GM23338 (cell line): ENCODE data around the gene TSHZ2. TPM values are rescaled to one million over a fixed set of nuclear protein-coding genes. Genes with fewer than 3 reads are reported as not detected.
A peak's percentile ranks its signal among the peaks of the same experiment; 100 is the strongest.

ENCODE experiments used
- ATAC-seq: fragments of 200-7000 bp; cut with Tn5 transposase; 3 replicates; pipeline ENCODE4 v1.9.1; 2020
- DNase-seq: peaks from one replicate; pipeline ENCODE4 v3.0.0-alpha.2; 2015; ENCODE audit warnings: low spot score
- H2AFZ ChIP-seq: fragments of 200-600 bp; sonication (generic); 2 replicates; pipeline ENCODE4 v1.8.0; 2016; ENCODE audit warnings: antibody characterized with exemption, mild to moderate bottlenecking, moderate library complexity
- H3F3A ChIP-seq: fragments of 200-600 bp; sonication (generic); replicated peaks from 2 replicates; pipeline ENCODE4 v1.8.0; 2017; ENCODE audit warnings: antibody characterized with exemption, mixed run types, low read depth
- H3K27ac ChIP-seq: fragments of 200-600 bp; sonication (generic); 2 replicates; pipeline ENCODE4 v1.6.1; 2016; ENCODE audit warnings: low read depth
- H3K27me3 ChIP-seq: fragments of 200-600 bp; sonication (generic); 2 replicates; pipeline ENCODE4 v1.8.0; 2016; ENCODE audit warnings: mild to moderate bottlenecking, mixed run types, moderate library complexity; ENCODE audit not compliant: insufficient read depth
- H3K36me3 ChIP-seq: fragments of 200-600 bp; sonication (generic); 2 replicates; pipeline ENCODE4 v1.8.0; 2016; ENCODE audit warnings: mild to moderate bottlenecking; ENCODE audit not compliant: insufficient read depth
- H3K4me1 ChIP-seq: fragments of 200-600 bp; sonication (generic); 2 replicates; pipeline ENCODE4 v1.8.0; 2016; ENCODE audit warnings: mild to moderate bottlenecking, moderate library complexity; ENCODE audit not compliant: insufficient read depth
- H3K4me2 ChIP-seq: fragments of 200-600 bp; sonication (generic); 2 replicates; pipeline ENCODE4 v1.7.1; 2017; ENCODE audit warnings: mixed run types
- H3K4me3 ChIP-seq: fragments of 200-600 bp; sonication (generic); 2 replicates; pipeline ENCODE4 v1.6.1; 2016; ENCODE audit warnings: mixed run types
- H3K79me2 ChIP-seq: fragments of 200-600 bp; sonication (generic); replicated peaks from 2 replicates; pipeline ENCODE4 v1.8.0; 2017; ENCODE audit warnings: mild to moderate bottlenecking; ENCODE audit not compliant: insufficient read depth
- H3K9me2 ChIP-seq: fragments of 200-600 bp; sonication (generic); 2 replicates; pipeline ENCODE4 v1.8.0; 2017; ENCODE audit not compliant: insufficient read depth
- H4K20me1 ChIP-seq: fragments of 200-600 bp; sonication (generic); replicated peaks from 2 replicates; pipeline ENCODE4 v1.8.0; 2017; ENCODE audit warnings: mild to moderate bottlenecking; ENCODE audit not compliant: insufficient read depth
- H3K27ac Mint-ChIP-seq: 2 replicates; pipeline ENCODE4 v1.8.0; 2020; ENCODE audit warnings: inconsistent platforms, mild to moderate bottlenecking, moderate library complexity, mixed read lengths
- H3K27me3 Mint-ChIP-seq: 3 replicates; pipeline ENCODE4 v1.8.0; 2022; ENCODE audit warnings: low read depth, mild to moderate bottlenecking, moderate library complexity, mixed read lengths, inconsistent platforms; ENCODE audit not compliant: insufficient read depth, poor library complexity
- H3K36me3 Mint-ChIP-seq: 3 replicates; pipeline ENCODE4 v1.8.0; 2021; ENCODE audit warnings: low read depth, mild to moderate bottlenecking, inconsistent platforms, moderate library complexity, mixed read lengths
- H3K4me1 Mint-ChIP-seq: 3 replicates; pipeline ENCODE4 v1.8.0; 2020; ENCODE audit warnings: mild to moderate bottlenecking, inconsistent platforms, mixed read lengths
- H3K4me3 Mint-ChIP-seq: 3 replicates; pipeline ENCODE4 v1.8.0; 2021; ENCODE audit warnings: moderate library complexity, mild to moderate bottlenecking, inconsistent platforms, mixed read lengths
- H3K9me3 Mint-ChIP-seq: 3 replicates; pipeline ENCODE4 v1.8.0; 2020; ENCODE audit warnings: moderate library complexity, mild to moderate bottlenecking, inconsistent platforms, mixed read lengths
- CTCF ChIP-seq, 2 experiments: fragments of 200-600 bp in 1 of 2; sonication (generic) in 1 of 2; conservative IDR thresholded peaks; 2 replicates each; pipeline versions ENCODE4 v1.5.1 to v1.6.1; 2016 to 2017; ENCODE audit warnings: antibody characterized with exemption in 2 of 2, low read depth in 2 of 2, mild to moderate bottlenecking in 2 of 2, moderate library complexity in 1 of 2
- EZH2 ChIP-seq: fragments of 200-600 bp; sonication (generic); IDR thresholded peaks from one replicate; pipeline ENCODE4 v1.8.0; 2017; ENCODE audit warnings: antibody characterized with exemption, mild to moderate bottlenecking, low read depth; ENCODE audit not compliant: unreplicated experiment
- EZH2phosphoT487 ChIP-seq: fragments of 200-600 bp; sonication (generic); IDR thresholded peaks from one replicate; pipeline ENCODE4 v1.8.1; 2018; ENCODE audit warnings: antibody characterized with exemption; ENCODE audit not compliant: unreplicated experiment
- NANOG ChIP-seq: IDR thresholded peaks from 2 replicates; pipeline ENCODE4 v1.6.1; 2016; ENCODE audit warnings: antibody characterized with exemption, borderline replicate concordance
- REST ChIP-seq: IDR thresholded peaks from one replicate; pipeline ENCODE4 v1.6.1; 2018; ENCODE audit warnings: antibody characterized with exemption; ENCODE audit not compliant: unreplicated experiment
- STAT1 ChIP-seq: IDR thresholded peaks from one replicate; pipeline ENCODE4 v1.6.1; 2016; ENCODE audit warnings: antibody characterized with exemption; ENCODE audit not compliant: unreplicated experiment
- ZNF114 ChIP-seq: fragments of 250-450 bp; sonication (Bioruptor Pico); IDR thresholded peaks from 2 replicates; pipeline ENCODE4 v1.5.0; 2020; ENCODE audit warnings: mild to moderate bottlenecking, moderate library complexity
- polyA plus RNA-seq: library from polyadenylated mRNA; unstranded; fragments of >200 nt; fragmentation: Nextera tagmentation; extraction: Ambion mirVana; gene quantifications from 2 replicates; pipeline ENCODE4 v1.2.1, GENCODE V29; 2016
- total RNA-seq: library from RNA; depleted of rRNA; stranded (reverse); fragments of >200 nt; shearing (Covaris generic); gene quantifications from 2 replicates; pipeline ENCODE4 v1.2.3, GENCODE V29; 2014

Gene TSHZ2
- total and polyA plus RNA-seq, 2 experiments from 2014 or later, result 0.49 to 1.3 TPM

- TF ChIP-seq CTCF (conservative IDR thresholded peaks at IDR 0.05; ENCODE audit: low read depth in 2 of 2), result no peak
- TF ChIP-seq EZH2, result no peak
- no peak for TF ChIP-seq STAT1
- no peak for TF ChIP-seq ZNF114
- no peak for TF ChIP-seq REST
- no peak for TF ChIP-seq NANOG
Measured at GRCh38 chr20:53187392-53188068, 215.4 kb downstream of the TSHZ2 start (continued).

GRCh38 chr20:53190225-53190624 lies 218.1 kb downstream of the TSHZ2 start:
- H3K27me3 ChIP-seq, result no peaks in the 10 kb centered on the region
- no peaks in the 10 kb centered on the region for H3K79me2 ChIP-seq
- Mint-ChIP-seq H3K4me1 (peaks cover 16% of the 10 kb centered on the region; the same call in 2 of the 3 replicates), H3K4me3 (no peak overlapping the region), H3K27ac (no peak overlapping the region), H3K36me3 (no peaks in the 10 kb centered on the region), H3K27me3 (no peaks in the 10 kb centered on the region), H3K9me3 (no peaks in the 10 kb centered on the region)
- H4K20me1 ChIP-seq, result no peaks in the 10 kb centered on the region
- H3K9me2 ChIP-seq, result no peaks in the 10 kb centered on the region
- H3K4me2 ChIP-seq, result no peak overlapping the region
- H3F3A ChIP-seq, result no peaks in the 10 kb centered on the region
- H3K4me1 ChIP-seq, result peaks cover 7% of the 10 kb centered on the region; the same call in 1 of the 2 replicates
- ATAC-seq, result peak; percentile 64
- TF ChIP-seq EZH2phosphoT487 (no peak), CTCF (conservative IDR thresholded peaks at IDR 0.05; ENCODE audit: low read depth in 2 of 2) (peak; percentile 17 to 24; a peak in 2 of 4 replicates), REST (no peak), ZNF114 (no peak)
- H2AFZ ChIP-seq, result peak overlapping the region; percentile 72; the same call in 1 of the 2 replicates
- H3K27ac ChIP-seq, result no peak overlapping the region
- H3K4me3 ChIP-seq, result no peak overlapping the region
- no peaks in the 10 kb centered on the region for H3K36me3 ChIP-seq
- peak; percentile 44 for DNase-seq
